GM21529 (cell line): ENCODE results near the gene LAMA4.
"Not testable (repeated sequence)": the region's sequence is repeated elsewhere in the genome, so short reads cannot be mapped to it uniquely, and the experiment has no call there.

Experiments
- ATAC-seq: cut with Tn5 transposase; IDR thresholded peaks from one replicate; pipeline ENCODE4 v1.9.1; 2021; ENCODE audit not compliant: unreplicated experiment

Gene LAMA4

DNA sequence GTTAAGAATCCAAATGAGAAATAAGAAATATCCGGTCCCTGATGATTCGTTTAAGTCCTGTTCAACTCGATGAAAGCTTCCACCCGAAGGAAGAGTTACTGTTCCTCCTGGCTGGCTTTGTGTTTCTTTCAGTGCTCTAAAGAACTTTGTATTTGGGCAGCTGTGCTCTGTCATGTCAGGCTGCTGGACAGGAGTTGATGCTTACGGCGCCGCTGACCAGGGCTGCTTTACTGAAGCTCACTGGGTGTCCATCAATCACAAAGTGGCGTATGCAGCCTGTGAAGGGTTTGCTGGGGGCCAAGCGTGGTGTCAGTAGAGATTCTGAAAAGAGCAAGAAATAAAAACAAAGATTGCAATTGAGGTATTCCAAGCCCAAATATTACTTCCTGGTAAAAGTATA, 145.1 kb downstream of the LAMA4 start:
- no peak for ATAC-seq

DNA sequence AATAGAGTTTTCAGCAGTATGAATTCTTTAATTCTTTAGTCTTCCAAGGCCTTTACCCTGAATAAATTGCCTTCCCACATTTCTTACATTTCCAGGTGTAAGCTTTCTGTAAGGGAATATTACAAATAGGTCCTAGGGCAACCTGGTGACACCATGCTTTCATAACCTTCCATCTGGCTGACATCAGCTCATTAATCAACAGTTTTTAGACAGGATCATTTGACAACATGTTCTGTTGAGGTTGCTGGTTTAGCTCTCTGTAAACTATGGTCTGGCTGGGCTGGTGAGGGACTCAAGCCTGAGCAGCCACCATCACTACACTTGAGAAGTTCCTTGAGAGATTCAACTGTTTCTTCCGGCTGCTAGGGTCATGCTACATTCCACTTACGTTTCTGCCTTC, 147.8 kb downstream of the LAMA4 start:
- no peak for ATAC-seq

DNA sequence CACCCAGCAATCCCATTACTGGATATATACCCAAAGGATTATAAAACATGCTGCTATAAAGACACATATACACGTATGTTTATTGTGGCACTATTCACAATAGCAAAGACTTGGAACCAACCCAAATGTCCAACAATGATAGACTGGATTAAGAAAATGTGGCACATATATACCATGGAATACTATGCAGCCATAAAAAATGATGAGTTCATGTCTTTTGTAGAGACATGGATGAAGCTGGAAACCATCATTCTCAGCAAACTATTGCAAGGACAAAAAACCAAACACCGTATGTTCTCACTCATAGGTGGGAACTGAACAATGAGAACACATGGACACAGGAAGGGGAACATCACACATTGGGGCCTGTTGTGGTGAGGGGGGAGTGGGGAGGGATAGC, 148.3 kb downstream of the LAMA4 start:
- ATAC-seq = not testable (repeated sequence)

DNA sequence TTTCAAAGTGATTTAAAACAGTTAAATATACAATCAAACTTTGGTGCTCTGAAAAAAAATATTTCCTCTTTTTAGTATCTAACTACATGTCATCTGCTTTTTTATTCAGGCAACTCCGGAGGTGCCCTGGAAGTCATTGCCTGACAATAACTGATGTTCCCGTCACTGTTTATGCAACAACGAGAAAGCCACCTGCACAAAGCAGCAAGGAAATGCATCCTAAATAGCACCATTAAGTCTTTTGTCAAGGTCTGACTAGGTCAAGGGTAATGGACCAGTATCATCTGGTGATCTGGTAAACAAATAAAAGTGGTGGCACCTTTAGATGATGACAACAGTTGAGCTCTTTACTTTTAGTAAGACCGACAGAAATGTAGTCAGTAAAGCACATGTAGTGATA, 153.8 kb downstream of the LAMA4 start:
- no peak for ATAC-seq

DNA sequence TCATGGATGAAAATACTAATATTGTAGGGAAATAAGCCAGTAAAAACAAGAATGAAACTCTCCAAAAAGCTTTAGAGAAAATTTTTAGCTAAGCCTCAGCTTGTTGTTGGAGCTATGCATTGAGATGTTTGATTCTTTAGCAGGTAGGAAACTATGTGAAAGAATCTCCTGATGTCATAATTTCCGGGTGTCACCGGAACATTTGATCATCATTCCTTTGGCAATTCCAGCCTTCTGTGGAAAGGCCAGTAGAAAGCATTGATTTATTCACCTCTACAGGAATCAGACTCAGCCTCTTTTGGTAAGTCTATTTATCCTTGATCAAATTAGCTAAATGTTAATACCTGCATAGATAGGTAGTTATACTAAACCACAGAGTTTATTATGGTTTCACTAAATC, 157.5 kb downstream of the LAMA4 start:
- no peak for ATAC-seq

DNA sequence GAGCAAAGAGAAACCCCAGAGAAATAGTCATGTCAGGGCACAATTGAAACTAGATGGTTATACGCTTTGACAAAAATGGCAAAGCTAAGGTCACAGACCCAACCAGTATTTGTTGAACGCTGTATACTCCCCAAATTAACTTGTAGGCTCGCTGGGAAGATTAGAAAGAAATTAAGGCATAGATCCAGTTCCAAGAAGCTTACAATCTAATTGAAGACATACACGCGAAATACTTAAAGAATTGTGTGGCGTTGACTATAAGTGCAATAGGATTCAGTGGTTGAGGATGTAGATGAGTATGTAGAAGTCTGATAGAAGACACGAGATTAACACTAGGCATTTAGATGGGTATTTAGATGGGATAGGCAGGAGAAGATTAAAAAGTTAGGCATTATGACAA, 166.5 kb downstream of the LAMA4 start:
- no peak for ATAC-seq

DNA sequence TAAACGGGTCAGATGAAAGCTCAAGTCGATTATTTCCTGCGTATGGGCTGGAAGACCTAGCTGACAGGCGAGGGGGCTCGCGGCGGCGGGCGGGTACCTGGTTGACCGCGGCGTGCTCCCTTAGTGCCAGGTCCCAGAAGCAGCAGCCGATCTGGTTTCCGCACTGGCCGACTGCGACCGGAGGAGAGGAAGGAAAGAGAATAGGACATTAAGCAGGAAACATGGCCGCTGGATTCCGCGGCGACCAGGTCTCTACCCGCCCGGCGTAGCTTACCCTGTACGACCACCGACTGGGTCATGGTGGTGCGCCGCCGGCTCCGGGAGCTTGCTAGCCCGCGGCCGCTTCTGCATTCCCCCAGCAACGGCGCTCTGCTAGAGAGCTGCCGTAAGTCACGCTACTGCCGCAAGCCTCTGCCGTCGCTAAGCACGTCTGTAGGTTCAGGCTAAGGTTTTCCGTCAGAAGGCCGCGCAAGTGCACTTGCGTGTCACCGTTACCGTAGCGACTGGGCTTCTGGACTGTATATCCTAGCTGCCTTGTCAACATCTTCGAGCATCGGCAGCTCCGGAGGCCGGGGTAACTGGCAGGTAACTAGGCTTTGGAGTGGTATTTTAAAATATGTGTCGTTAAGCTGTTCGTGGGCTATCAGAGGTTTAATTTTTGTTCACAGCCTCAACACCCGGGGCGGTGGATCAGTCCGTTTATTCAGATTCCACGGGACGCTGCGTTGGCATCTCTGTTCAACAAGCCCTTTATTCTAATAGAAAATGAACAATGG, 167.0 kb downstream of the LAMA4 start, which contains the start of the genes FAM229B and TUBE1:
TSS of gene FAM229B (plus strand) at position 456 of the 776 bp plus-strand sequence. CDS start 11,693 bp downstream, outside the sequence.
TSS of gene TUBE1 (minus strand) at position 347 of the 776 bp plus-strand sequence. CDS start at position 299, 48 bp downstream.
- ATAC-seq = peak; percentile 95

DNA sequence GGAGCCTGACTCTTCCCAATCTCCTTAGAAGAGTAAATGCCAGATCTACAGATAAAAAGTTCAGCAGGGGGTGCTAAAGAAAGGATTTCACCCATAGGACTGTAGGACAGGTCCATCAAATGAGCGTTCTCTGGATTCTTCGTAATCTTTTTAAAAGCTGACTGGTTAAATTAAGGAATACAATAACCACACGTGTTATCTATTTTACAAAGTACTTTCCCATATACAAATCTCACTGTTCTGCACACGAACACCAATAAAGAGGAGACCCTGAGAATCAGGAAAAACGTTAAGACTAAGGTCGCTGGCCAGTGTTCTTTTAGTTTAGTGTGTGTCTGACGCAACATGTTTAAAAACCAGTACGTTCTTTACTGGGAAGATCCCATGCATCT, 167.6 kb downstream of the LAMA4 start:
- ATAC-seq = peak; percentile 33

DNA sequence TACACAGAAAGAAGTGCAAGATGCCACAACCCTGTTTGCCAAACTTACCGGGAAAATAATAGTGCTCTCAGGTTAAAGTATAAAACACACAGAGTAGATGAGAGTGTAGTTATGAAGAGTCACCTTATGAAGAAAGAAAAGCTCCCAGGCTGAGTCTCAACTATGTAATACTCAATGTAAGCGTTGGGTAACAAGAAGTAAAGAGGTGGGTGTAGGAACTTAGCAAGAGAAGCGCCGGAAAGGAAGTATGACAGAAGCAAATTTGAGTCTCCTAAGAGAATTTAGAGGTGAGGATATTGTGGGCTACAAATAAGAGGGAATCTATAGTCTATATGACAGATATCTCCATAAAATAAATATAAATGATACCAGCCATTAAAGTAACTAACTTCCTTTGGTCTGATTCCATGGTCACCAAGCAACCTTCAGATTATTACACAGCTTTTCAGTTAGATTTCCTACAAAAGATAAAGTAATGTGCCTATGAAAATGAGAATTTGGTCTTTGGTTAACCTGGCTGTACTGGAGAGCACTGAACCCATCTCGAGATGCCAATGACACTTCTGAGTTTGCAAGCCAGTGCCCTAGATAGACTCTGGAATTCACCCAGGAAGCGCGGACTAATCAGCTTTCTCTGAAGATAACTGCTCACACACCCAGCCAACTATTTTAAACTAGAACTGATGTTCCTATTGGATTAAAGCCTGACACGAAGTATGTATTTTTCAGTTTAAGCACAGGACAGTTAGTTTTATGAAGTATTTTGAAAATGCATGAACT, 168.9 kb downstream of the LAMA4 start:
- no peak for ATAC-seq

DNA sequence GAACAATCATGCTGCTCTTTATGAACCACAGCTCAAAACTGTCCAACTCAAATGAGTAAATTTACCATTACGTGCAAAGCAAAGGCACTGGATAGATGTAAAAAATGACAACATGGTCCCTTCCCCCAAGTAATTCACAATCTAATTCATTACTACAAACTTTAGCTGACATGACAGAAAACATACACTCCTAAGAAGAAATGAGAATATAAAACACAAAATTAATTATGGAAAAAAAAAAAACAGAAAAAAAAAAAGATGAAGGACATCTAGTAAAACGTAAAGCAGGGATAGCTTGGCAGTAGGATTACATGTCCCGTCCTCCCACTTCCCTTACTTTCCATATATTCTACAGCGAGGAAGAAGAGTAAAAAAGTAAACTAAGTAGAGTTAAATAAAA, 172.8 kb downstream of the LAMA4 start:
- no peak for ATAC-seq

DNA sequence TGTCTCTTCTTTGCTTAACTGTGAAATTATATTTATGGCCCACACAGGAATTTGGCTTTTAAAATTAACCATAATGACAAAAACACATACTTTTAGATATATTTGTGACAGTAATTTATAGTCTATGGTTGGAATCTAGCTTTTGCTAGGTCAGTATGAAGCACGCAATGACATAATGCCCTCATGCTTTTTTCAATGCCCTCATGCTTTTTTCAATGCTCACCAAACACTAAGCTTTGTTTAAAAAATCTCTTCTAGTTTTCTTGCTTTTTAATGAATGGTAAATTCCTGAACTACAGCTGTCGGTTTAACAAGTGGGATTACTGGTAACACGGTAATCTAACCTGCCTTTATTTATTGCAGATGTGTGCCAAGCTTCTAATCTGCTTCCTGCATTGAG, 187.8 kb downstream of the LAMA4 start:
- ATAC-seq = no peak

DNA sequence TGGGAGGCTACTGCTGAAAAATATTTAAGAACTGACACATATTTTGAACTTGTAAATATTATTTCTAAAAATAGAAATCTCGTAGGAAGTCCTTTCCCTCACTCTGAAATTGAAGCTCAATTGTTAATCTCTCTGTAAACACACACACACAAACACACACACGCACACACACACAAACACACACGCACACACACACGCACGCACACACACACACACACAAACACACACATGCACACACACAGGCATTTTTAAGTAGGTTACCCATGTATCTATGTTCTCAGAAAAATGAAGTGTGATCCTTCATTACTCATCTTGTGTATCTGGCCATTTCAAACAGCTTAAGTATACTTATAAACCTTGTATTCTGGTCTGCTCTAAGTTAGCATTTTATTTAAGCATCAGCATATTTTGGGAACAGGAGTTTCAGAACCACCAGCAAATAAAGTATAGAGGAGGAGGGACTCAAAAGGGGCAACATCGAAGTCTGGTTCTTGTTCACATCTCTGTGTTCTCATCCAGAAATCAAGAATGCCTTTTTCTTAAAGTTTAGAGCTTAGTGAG, 188.9 kb downstream of the LAMA4 start:
- ATAC-seq = no peak

DNA sequence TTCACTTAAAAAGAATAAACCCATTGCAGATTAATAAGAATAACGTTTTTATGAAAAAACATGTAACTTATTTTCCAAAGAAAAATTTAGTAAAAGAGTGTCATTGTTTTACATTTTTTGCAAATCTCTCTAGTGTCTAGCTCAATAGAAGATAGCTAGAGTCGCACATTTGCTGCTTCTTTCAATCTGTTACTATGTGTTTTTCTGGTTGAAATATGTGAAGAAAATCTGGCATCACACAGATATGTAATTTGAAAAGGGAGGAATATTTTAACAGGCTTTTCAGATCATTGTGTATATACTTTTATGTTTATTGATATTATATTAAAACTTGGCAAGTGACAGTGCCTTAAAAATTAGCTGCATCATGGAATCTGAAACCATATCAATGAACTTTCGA, 191.4 kb downstream of the LAMA4 start:
- no peak for ATAC-seq

DNA sequence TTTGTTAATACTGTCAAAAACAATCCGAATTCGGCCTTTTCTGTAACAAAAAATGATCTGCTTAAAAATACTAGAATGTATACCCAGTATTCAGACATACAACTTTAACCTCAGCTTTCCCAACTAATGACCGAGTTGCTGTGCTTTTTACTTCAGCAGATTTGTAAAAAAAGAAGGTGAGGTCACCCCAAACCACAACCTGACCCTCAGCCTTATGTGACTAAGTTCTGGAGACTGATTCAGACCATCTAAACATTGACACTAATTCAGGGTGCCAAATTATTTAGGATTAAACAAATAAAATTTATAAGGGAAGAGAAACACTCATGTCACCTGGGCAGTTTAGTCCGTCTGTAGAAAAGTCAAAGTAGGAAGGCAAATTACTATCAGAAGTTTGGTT, 192.8 kb downstream of the LAMA4 start:
- no peak for ATAC-seq
